SIG-M5 treated with dmso at 0.1 percent for 504 hours (cell line): ENCODE results near the gene FOXN1.
"Not testable (repeated sequence)": the region's sequence is repeated elsewhere in the genome, so short reads cannot be mapped to it uniquely, and the experiment has no call there.

Experiments
- DNase-seq: peaks from one replicate; lab custom pipeline; 2025; ENCODE audit not compliant: unreplicated experiment; lab: John Stamatoyannopoulos, UW

The FOXN1 gene

GRCh38 chr17:28505986-28506665, at the start of gene FOXN1:
FOXN1 (plus strand) TSS chr17:28506348; CDS start chr17:28523970, 17,622 bp downstream.
- DNase-seq, result no peak

GRCh38 chr17:28457890-28458289, 48.3 kb upstream of the FOXN1 start:
- DNase-seq, result no peak

GRCh38 chr17:28458881-28459280, 47.3 kb upstream of the FOXN1 start:
- DNase-seq, result not testable (repeated sequence)

GRCh38 chr17:28460901-28461300, 45.2 kb upstream of the FOXN1 start:
- DNase-seq, result no peak

GRCh38 chr17:28466001-28466400, 40.1 kb upstream of the FOXN1 start:
- no peak for DNase-seq

- DNase-seq, result no peak
These were observed 39.6 kb upstream of the FOXN1 start for GRCh38 chr17:28466521-28467048.

- DNase-seq, result peak; percentile 82
These were observed 38.6 kb upstream of the FOXN1 start for GRCh38 chr17:28467456-28468025.

GRCh38 chr17:28468033-28468735, 38.0 kb upstream of the FOXN1 start:
- not testable (repeated sequence) for DNase-seq

- peak; percentile 67 for DNase-seq
These were observed 37.4 kb upstream of the FOXN1 start for GRCh38 chr17:28468781-28469180.

- no peak for DNase-seq
These were observed 36.8 kb upstream of the FOXN1 start for GRCh38 chr17:28469376-28469775.

GRCh38 chr17:28470266-28470913, 35.8 kb upstream of the FOXN1 start:
- no peak for DNase-seq

- no peak for DNase-seq
These were observed 35.2 kb upstream of the FOXN1 start for GRCh38 chr17:28470914-28471366.

- DNase-seq, result no peak
These were observed 34.4 kb upstream of the FOXN1 start for GRCh38 chr17:28471531-28472342.

- DNase-seq, result no peak
These were observed 33.2 kb upstream of the FOXN1 start for GRCh38 chr17:28472871-28473497.

GRCh38 chr17:28473542-28473941, 32.6 kb upstream of the FOXN1 start, which contains the start of gene SLC13A2:
SLC13A2 (plus strand) TSS chr17:28473644; CDS start chr17:28473713, 69 bp downstream.
- no peak for DNase-seq

- DNase-seq, result no peak
These were observed 32.0 kb upstream of the FOXN1 start for GRCh38 chr17:28474111-28474531.

- DNase-seq, result peak; percentile 52
These were observed 30.8 kb upstream of the FOXN1 start for GRCh38 chr17:28475151-28475900.

- no peak for DNase-seq
These were observed 29.9 kb upstream of the FOXN1 start for GRCh38 chr17:28476076-28476865.
